Loucy (cell line): ENCODE results near the gene MGLL.

ENCODE experiments used
- H2AFZ ChIP-seq: fragments of 200-600 bp; sonication (generic); 2 replicates; pipeline ENCODE4 v1.6.0; 2016; ENCODE audit warnings: antibody characterized with exemption, mild to moderate bottlenecking, low read length, moderate library complexity
- H3F3A ChIP-seq: fragments of 200-600 bp; 2 replicates; pipeline ENCODE4 v1.6.0; 2016; ENCODE audit warnings: antibody characterized with exemption, low read depth, mild to moderate bottlenecking
- H3K27me3 ChIP-seq: fragments of 200-600 bp; sonication (generic); 2 replicates; pipeline ENCODE4 v1.6.1; 2014; ENCODE audit warnings: low read length, mild to moderate bottlenecking; ENCODE audit not compliant: insufficient read depth, poor library complexity, severe bottlenecking
- H3K36me3 ChIP-seq: fragments of 200-600 bp; sonication (generic); 2 replicates; pipeline ENCODE4 v1.6.1; 2016; ENCODE audit warnings: low read length; ENCODE audit not compliant: insufficient read depth
- H3K4me1 ChIP-seq: fragments of 200-600 bp; sonication (generic); 2 replicates; pipeline ENCODE4 v1.5.1; 2014; ENCODE audit warnings: low read length, mild to moderate bottlenecking; ENCODE audit not compliant: insufficient read depth, poor library complexity, severe bottlenecking
- H3K4me2 ChIP-seq: fragments of 200-600 bp; sonication (generic); 2 replicates; pipeline ENCODE4 v1.6.0; 2014; ENCODE audit warnings: antibody characterized with exemption, low read length, low read depth, mild to moderate bottlenecking; ENCODE audit not compliant: poor library complexity, severe bottlenecking
- H3K4me3 ChIP-seq: fragments of 200-600 bp; sonication (generic); 2 replicates; pipeline ENCODE4 v1.5.1; 2014; ENCODE audit warnings: low read length, mild to moderate bottlenecking, mixed read lengths; ENCODE audit not compliant: poor library complexity, severe bottlenecking
- H3K79me2 ChIP-seq: fragments of 200-600 bp; sonication (generic); 2 replicates; pipeline ENCODE4 v1.6.1; 2014; ENCODE audit warnings: low read length; ENCODE audit not compliant: insufficient read depth
- H3K9ac ChIP-seq: fragments of 200-600 bp; sonication (generic); 2 replicates; pipeline ENCODE4 v1.6.0; 2014; ENCODE audit warnings: mild to moderate bottlenecking, low read depth, low read length, moderate library complexity; ENCODE audit not compliant: poor library complexity, severe bottlenecking
- H3K9me2 ChIP-seq: fragments of 200-600 bp; sonication (generic); replicated peaks from 2 replicates; pipeline ENCODE4 v1.6.1; 2016; ENCODE audit warnings: low read depth, low read length, mixed read lengths
- H3K9me3 ChIP-seq: fragments of 200-600 bp; sonication (generic); 2 replicates; pipeline ENCODE4 v1.6.1; 2014; ENCODE audit warnings: mild to moderate bottlenecking, antibody characterized with exemption, low read length, low read depth; ENCODE audit not compliant: insufficient read depth
- H4K20me1 ChIP-seq: fragments of 200-600 bp; sonication (generic); 2 replicates; pipeline ENCODE4 v1.6.0; 2014; ENCODE audit warnings: antibody characterized with exemption, low read length, mild to moderate bottlenecking; ENCODE audit not compliant: insufficient read depth, poor library complexity, severe bottlenecking
- EZH2phosphoT487 ChIP-seq: fragments of 200-600 bp; IDR thresholded peaks from 2 replicates; pipeline ENCODE4 v1.6.1; 2018; ENCODE audit warnings: antibody characterized with exemption, mild to moderate bottlenecking, moderate library complexity, borderline replicate concordance
- TF ChIP-seq, protein P1 (sequence below): fragments of 200-600 bp; sonication (generic); conservative IDR thresholded peaks from 2 replicates; pipeline ENCODE4 v1.5.1; 2014; ENCODE audit warnings: mild to moderate bottlenecking, antibody characterized with exemption, low read length

MGLL gene

DNA sequence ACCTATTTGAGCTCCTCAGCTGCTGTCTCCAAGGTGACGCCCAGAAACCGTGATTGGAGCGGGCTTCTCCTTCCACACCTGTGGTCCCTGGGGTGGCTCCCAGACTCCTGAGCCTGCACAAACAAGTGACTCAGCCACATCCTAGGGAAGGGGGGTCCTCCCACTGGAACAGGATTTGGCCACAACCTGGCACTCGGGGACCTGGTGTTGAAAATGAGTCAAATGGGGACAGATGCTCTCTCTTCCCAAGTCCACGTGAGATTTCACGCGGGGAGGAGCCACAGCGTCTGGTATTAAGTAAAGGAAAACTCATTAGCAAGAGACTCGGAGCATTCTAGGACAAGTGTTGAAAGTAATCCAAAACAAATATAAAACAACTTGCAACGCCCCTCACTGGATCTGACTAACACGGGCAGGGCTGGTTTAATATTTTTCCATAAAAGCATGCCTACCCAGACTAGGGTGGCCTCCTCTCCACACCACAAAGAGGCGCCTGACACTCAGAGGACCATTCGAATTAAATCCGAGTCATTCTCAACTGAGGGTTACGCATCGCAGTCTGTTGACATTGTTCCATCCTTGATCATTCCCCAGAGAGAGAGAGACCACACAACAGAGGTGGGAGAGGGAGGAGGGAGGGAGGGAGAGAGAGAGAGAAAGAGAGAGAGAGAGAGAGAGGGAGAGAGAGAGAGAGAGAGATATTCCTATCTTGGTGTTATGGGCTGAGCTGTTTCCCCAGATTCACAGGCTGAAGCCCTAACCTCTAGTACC, 74.4 kb downstream of the MGLL start:
- H3K79me2 ChIP-seq = peaks cover 83% of the 10 kb centered on the region
- H3K9me3 ChIP-seq = no peaks in the 10 kb centered on the region
- H3K4me2 ChIP-seq = no peak overlapping the region
- no peak overlapping the region for H2AFZ ChIP-seq
- H3K4me1 ChIP-seq = peaks cover 36% of the 10 kb centered on the region
- no peaks in the 10 kb centered on the region for H3F3A ChIP-seq
- H4K20me1 ChIP-seq = no peaks in the 10 kb centered on the region
- TF ChIP-seq, protein P1, sequence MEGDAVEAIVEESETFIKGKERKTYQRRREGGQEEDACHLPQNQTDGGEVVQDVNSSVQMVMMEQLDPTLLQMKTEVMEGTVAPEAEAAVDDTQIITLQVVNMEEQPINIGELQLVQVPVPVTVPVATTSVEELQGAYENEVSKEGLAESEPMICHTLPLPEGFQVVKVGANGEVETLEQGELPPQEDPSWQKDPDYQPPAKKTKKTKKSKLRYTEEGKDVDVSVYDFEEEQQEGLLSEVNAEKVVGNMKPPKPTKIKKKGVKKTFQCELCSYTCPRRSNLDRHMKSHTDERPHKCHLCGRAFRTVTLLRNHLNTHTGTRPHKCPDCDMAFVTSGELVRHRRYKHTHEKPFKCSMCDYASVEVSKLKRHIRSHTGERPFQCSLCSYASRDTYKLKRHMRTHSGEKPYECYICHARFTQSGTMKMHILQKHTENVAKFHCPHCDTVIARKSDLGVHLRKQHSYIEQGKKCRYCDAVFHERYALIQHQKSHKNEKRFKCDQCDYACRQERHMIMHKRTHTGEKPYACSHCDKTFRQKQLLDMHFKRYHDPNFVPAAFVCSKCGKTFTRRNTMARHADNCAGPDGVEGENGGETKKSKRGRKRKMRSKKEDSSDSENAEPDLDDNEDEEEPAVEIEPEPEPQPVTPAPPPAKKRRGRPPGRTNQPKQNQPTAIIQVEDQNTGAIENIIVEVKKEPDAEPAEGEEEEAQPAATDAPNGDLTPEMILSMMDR = no peak
- no peak for TF ChIP-seq EZH2phosphoT487
- H3K9me2 ChIP-seq = no peaks in the 10 kb centered on the region
- H3K4me3 ChIP-seq = no peak overlapping the region
- H3K27me3 ChIP-seq = no peaks in the 10 kb centered on the region
- peaks cover 36% of the 10 kb centered on the region; the same call in 1 of the 2 replicates for H3K36me3 ChIP-seq
- no peak overlapping the region for H3K9ac ChIP-seq

DNA sequence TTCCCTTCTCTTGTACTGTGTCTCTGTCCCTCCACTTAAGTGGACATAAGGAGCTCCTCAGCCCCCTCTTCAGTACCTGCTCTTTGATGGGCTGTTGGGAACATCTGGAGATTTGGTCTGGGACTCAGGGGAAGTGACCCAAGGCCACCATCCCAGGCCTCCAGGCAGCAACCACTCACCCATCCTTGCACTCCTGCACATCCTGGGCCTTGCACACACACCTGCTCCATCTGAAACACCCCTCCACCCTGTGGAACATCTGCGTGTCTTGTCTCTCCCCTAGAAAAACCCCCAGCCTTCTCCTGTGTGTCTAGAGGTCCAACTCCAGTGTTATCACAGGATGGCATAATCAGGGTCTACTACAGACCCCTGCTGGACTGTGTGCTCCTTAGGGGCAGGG, 75.2 kb downstream of the MGLL start:
- Histone ChIP-seq H3K9me2 (no peaks in the 10 kb centered on the region), H2AFZ (no peak overlapping the region), H3F3A (no peaks in the 10 kb centered on the region), H3K9me3 (no peaks in the 10 kb centered on the region), H3K4me1 (peaks cover 31% of the 10 kb centered on the region), H3K79me2 (peaks cover 78% of the 10 kb centered on the region), H3K27me3 (no peaks in the 10 kb centered on the region), H3K4me2 (no peak overlapping the region), H3K36me3 (peaks cover 35% of the 10 kb centered on the region; the same call in 1 of the 2 replicates), H4K20me1 (no peaks in the 10 kb centered on the region), H3K4me3 (no peak overlapping the region), H3K9ac (no peak overlapping the region)
- TF ChIP-seq, protein P1 = no peak
- no peak for TF ChIP-seq EZH2phosphoT487

DNA sequence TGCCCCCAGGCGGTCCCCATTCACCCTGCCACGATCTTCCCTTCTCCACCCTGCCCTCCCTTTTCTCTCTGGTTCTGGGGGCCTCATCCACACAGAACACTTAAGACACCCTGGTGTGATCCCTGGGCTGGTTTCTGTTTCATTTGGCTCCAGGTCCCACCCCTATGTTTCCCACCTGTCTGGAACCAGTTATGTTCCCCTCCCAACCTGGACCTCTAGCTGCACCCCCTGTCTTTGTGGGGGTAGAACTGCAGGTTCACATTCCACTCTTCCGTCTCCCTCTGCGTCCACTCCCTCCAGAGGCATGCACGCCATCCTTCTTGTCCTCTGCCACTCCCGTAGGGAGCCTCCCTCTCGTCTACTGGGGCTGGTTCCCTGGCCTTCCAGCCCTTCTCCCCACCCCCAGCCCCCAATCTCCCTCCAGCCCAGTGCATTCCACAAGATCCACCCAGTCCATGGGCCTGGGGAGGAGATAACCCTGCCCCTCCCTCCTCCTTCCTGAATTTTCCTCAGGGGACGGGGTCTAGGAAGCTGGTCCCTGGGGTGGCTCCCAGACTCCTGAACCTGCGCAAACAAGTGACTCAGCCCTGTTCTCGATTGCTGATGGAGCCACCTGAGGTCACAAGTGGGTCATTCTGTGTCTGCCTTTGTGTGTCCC, 75.8 kb downstream of the MGLL start:
- H4K20me1 ChIP-seq = no peaks in the 10 kb centered on the region
- no peak overlapping the region for H2AFZ ChIP-seq
- peaks cover 79% of the 10 kb centered on the region for H3K79me2 ChIP-seq
- no peak overlapping the region for H3K4me3 ChIP-seq
- H3K9me2 ChIP-seq = no peaks in the 10 kb centered on the region
- no peak overlapping the region for H3K4me2 ChIP-seq
- H3K36me3 ChIP-seq = peaks cover 40% of the 10 kb centered on the region; the same call in 1 of the 2 replicates
- H3F3A ChIP-seq = no peaks in the 10 kb centered on the region
- no peak overlapping the region for H3K9ac ChIP-seq
- peaks cover 26% of the 10 kb centered on the region for H3K4me1 ChIP-seq
- no peak for TF ChIP-seq EZH2phosphoT487
- TF ChIP-seq, protein P1 = peak; percentile 39
- H3K27me3 ChIP-seq = no peaks in the 10 kb centered on the region
- H3K9me3 ChIP-seq = no peaks in the 10 kb centered on the region
